Measurements from ENCODE around the gene TLCD3B.

The TLCD3B gene

GRCh38 chr16:30054959-30055553 is 24.0 kb upstream of the TLCD3B start:
- DNase-seq (ENCODE audit: extremely low spot score), result peak; percentile 79
- ChIA-PET POLR2A (interaction anchor here (1.0 to 4.3 kb wide), 6 partner anchors 9 to 353 kb away, joined by 3 to 115 read pairs (median 4); partner anchors contain the start of genes ALDOA and ZNF771), CTCF (interaction anchor here (0.6 to 2.6 kb wide), 12 partner anchors 8 to 221 kb away, joined by 3 to 20 read pairs (median 6); partner anchors contain the start of genes ALDOA and TBX6)
- TF ChIP-seq BHLHE40 (IDR thresholded peaks at IDR 0.05; ENCODE audit: borderline replicate concordance), result no peak
- no peak for TF ChIP-seq TARDBP (IDR thresholded peaks at IDR 0.05)

GRCh38 chr16:30054451-30054850 is 23.4 kb upstream of the TLCD3B start:
- TF ChIP-seq TARDBP (IDR thresholded peaks at IDR 0.05) (no peak), NFRKB (IDR thresholded peaks at IDR 0.05) (no peak), HDGF (IDR thresholded peaks at IDR 0.05; ENCODE audit: borderline replicate concordance) (no peak), L3MBTL2 (conservative IDR thresholded peaks at IDR 0.05) (no peak), LEF1 (IDR thresholded peaks at IDR 0.05; ENCODE audit: borderline replicate concordance) (no peak), ZNF384 (IDR thresholded peaks at IDR 0.05) (no peak), PKNOX1 (IDR thresholded peaks at IDR 0.05) (no peak), FOXM1 (IDR thresholded peaks at IDR 0.05; ENCODE audit: borderline replicate concordance) (no peak), FOXK2 (IDR thresholded peaks at IDR 0.05) (no peak), BHLHE40 (IDR thresholded peaks at IDR 0.05; ENCODE audit: borderline replicate concordance) (no peak), ARNT (IDR thresholded peaks at IDR 0.05) (no peak), FOXA1 (IDR thresholded peaks at IDR 0.05) (no peak), ELF4 (IDR thresholded peaks at IDR 0.05) (no peak), CTBP1 (IDR thresholded peaks at IDR 0.05; ENCODE audit: borderline replicate concordance) (no peak), SUZ12 (IDR thresholded peaks at IDR 0.05) (no peak), SP1 (IDR thresholded peaks at IDR 0.05) (no peak)
- no peak for DNase-seq (ENCODE audit: extremely low spot score)
- ChIA-PET CTCF (interaction anchor here (0.6 to 2.6 kb wide), 13 partner anchors 9 to 220 kb away, joined by 3 to 20 read pairs (median 6); partner anchors contain the start of genes ALDOA and TBX6), POLR2A (interaction anchor here (0.9 to 4.3 kb wide), 6 partner anchors 10 to 38 kb away, joined by 3 to 115 read pairs (median 4); partner anchors contain the start of gene ALDOA)

GRCh38 chr16:30053376-30054015 is 22.4 kb upstream of the TLCD3B start:
- no peak for DNase-seq (ENCODE audit: extremely low spot score)
- POLR2A ChIA-PET, result interaction anchor here (0.7 to 4.3 kb wide), 14 partner anchors 10 to 376 kb away, joined by 3 to 115 read pairs (median 4); partner anchors contain the start of genes ALDOA, ASPHD1, DCTPP1 and PPP4C
- no peak for TF ChIP-seq ARNT (IDR thresholded peaks at IDR 0.05)
- peak; percentile 89 for TF ChIP-seq PKNOX1 (IDR thresholded peaks at IDR 0.05)
- CTCF ChIA-PET, result interaction anchor here (0.6 to 2.6 kb wide), 7 partner anchors 10 to 39 kb away, joined by 3 to 20 read pairs (median 4); partner anchors contain the start of genes ALDOA and TBX6

- DNase-seq (ENCODE audit: extremely low spot score), result peak; percentile 99
- CTCF ChIA-PET, result interaction anchor here (0.9 to 2.0 kb wide), 4 partner anchors 11 to 39 kb away, joined by 3 to 9 read pairs (median 4); partner anchors contain the start of gene TBX6
- TF ChIP-seq BHLHE40 (IDR thresholded peaks at IDR 0.05; ENCODE audit: borderline replicate concordance) (no peak), SP1 (IDR thresholded peaks at IDR 0.05) (no peak), NFRKB (IDR thresholded peaks at IDR 0.05) (no peak), CTBP1 (IDR thresholded peaks at IDR 0.05; ENCODE audit: borderline replicate concordance) (peak; percentile 44; the same call in 1 of the 2 replicates), FOXA1 (IDR thresholded peaks at IDR 0.05) (no peak), SUZ12 (IDR thresholded peaks at IDR 0.05) (no peak), ELF4 (IDR thresholded peaks at IDR 0.05) (no peak), ZNF384 (IDR thresholded peaks at IDR 0.05) (no peak), PKNOX1 (IDR thresholded peaks at IDR 0.05) (peak; percentile 85), HDGF (IDR thresholded peaks at IDR 0.05; ENCODE audit: borderline replicate concordance) (no peak), L3MBTL2 (conservative IDR thresholded peaks at IDR 0.05) (peak; percentile 100), FOXM1 (IDR thresholded peaks at IDR 0.05; ENCODE audit: borderline replicate concordance) (no peak; the same call in 1 of the 2 replicates), ARNT (IDR thresholded peaks at IDR 0.05) (no peak)
- POLR2A ChIA-PET, result interaction anchor here (0.6 to 4.3 kb wide), 13 partner anchors 9 to 590 kb away, joined by 3 to 115 read pairs (median 5); partner anchors contain the start of genes ALDOA, ASPHD1, DCTPP1 and PPP4C
These were observed 21.8 kb upstream of the TLCD3B start for GRCh38 chr16:30052671-30053372.

- POLR2A ChIA-PET, result interaction anchor here (0.5 to 2.9 kb wide), 5 partner anchors 8 to 327 kb away, joined by 4 to 12 read pairs (median 12); partner anchors contain the start of genes ALDOA, PPP4C and YPEL3
- no peak for DNase-seq (ENCODE audit: extremely low spot score)
- TF ChIP-seq FOXM1 (IDR thresholded peaks at IDR 0.05; ENCODE audit: borderline replicate concordance) (no peak), L3MBTL2 (conservative IDR thresholded peaks at IDR 0.05) (no peak), ZNF384 (IDR thresholded peaks at IDR 0.05) (no peak), HDGF (IDR thresholded peaks at IDR 0.05; ENCODE audit: borderline replicate concordance) (no peak)
- CTCF ChIA-PET, result interaction anchor here (1.2 kb wide), 1 partner anchor 41 kb away, joined by 5 read pairs; the partner anchor contains the start of gene TBX6
These were observed 20.4 kb upstream of the TLCD3B start for GRCh38 chr16:30051518-30051917.

Measured in HEK293T (cell line).